Right cardiac atrium (tissue), 5 donors: ENCODE data around the gene VWC2. TPM values are rescaled to one million over a fixed set of nuclear protein-coding genes. Genes with fewer than 3 reads are reported as not detected.

ENCODE experiments used
- ATAC-seq, 2 donors: fragments of 200-7000 bp; cut with Tn5 transposase; one replicate each; pipeline versions ENCODE4 v1.8.0 to v1.9.1; 2020; ENCODE audit warnings: moderate library complexity in 2 of 2, mild to moderate bottlenecking in 1 of 2
- DNase-seq, 3 donors: peaks; one replicate each; pipeline ENCODE4 v3.0.0-alpha.2; 2020
- H3K27ac ChIP-seq: one replicate; pipeline ENCODE4 v1.5.1; 2013; ENCODE audit warnings: mild to moderate bottlenecking, low read length, control low read depth, moderate library complexity
- H3K27me3 ChIP-seq: one replicate; pipeline ENCODE4 v1.6.1; 2013; ENCODE audit not compliant: control insufficient read depth, insufficient read depth
- H3K4me1 ChIP-seq: one replicate; pipeline ENCODE4 v1.6.1; 2013; ENCODE audit warnings: low read length; ENCODE audit not compliant: control insufficient read depth, insufficient read depth
- H3K4me3 ChIP-seq: one replicate; pipeline ENCODE4 v1.5.1; 2013; ENCODE audit warnings: low read length, control low read depth
- H3K9me3 ChIP-seq: one replicate; pipeline ENCODE4 v1.6.1; 2013; ENCODE audit warnings: low read length; ENCODE audit not compliant: control insufficient read depth
- WGBS: extraction: QIAGEN DNeasy Blood & Tissue Kit; methylation state at CpG from one replicate; pipeline ENCODE4 v1.1.7; 2013; 5-methylcytosine and 5-hydroxymethylcytosine counted together
- intact Hi-C, 4 donors: fragments of 100-400 bp; cut with DNase I; formaldehyde crosslinking; loops; one replicate each; pipeline versions ENCODE4 v1.11.0 to v1.14.0; 2022 to 2023
- polyA plus RNA-seq: library from polyadenylated mRNA; stranded (reverse); fragments of 200-250 nt; gene quantifications from one replicate; pipeline ENCODE4 v1.2.3, GENCODE V29; 2013
- total RNA-seq, 4 donors: library from RNA; stranded (reverse); fragmentation: NEBNext Ultra II Directional; extraction: Animal tissue kit (Norgen Biotek cat#: 25700); gene quantifications; one replicate each; pipeline ENCODE4 v1.2.1, GENCODE V29; 2021
- donor health status: healthy with polysubstance abuse.
- donor health status: DM: no; HTN: yes; CAD: no.
- donor health status: DM: no; HTN: no; CAD: no.
- donor health status: DM: no; HTN: yes; CAD: no; lungs with severe emphysema.
- donor health status: DM: yes; HTN: yes; CAD: no.

Gene VWC2
- total and polyA plus RNA-seq, 5 donors: 3.6 to 11.9 (median 9.8) TPM

DNA sequence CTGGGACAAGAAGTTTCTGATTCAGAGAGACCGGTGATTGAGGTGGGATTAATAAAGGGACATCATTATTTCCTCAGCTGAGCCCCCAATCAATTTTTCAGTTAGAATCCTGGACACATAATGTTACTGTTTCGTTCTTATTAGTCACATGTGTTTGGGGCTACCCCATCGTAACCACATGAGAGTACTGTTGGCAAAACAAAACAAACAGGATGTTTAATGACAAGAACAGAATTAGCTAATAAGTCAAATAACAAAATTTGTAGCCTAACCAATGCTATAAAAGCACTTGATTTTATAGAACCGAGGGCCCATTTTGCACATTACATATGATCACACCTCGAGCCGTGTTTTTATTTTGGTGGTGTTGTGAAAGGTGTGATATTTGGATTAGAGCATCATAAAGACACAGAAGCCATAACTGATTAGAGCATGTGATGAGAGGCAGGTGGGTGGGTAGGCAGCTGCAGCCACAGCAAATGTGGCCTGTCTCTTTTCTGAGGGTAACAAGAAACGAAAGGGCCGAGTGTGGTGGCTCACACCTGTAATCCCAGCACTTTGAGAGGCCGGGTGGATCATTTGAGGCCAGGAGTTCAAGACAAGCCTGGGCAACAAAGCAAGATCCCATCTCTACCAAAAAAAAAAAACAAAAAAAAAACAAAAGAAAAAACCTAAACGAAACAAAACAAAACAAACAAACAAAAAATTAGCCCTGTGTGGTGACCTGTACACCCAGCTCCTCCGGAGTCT lies 1.8 kb upstream of the VWC2 start:
- H3K27ac ChIP-seq: no peak overlapping the region
- H3K4me3 ChIP-seq: no peak overlapping the region
- DNase-seq (no peak), ATAC-seq (no peak)
- H3K4me1 ChIP-seq: no peaks in the 10 kb centered on the region
- 85% methylated on average over 11 of the region's 11 CpGs for whole genome bisulfite sequencing
- H3K9me3 ChIP-seq: no peaks in the 10 kb centered on the region
- intact Hi-C loops: loop anchor here in 3 of 4 donors (10.0 kb wide), 2 partner anchors 137 to 287 kb away; no protein-coding TSS in a partner anchor
- no peaks in the 10 kb centered on the region for H3K27me3 ChIP-seq

DNA sequence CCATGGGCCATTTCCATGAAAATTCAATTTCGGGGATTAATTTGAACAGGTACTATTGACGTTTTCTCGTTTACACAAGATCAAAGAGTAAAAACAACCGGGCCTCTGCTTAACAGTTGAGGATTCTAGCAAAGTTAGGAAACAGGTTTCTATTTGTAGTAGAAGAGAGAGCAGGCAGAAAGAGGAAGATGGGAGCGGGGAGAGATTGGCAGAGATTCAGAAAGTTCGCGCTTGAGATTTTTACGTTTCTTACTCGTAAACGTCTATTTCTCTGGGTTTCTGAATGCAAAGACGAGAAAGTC lies 571 bp upstream of the VWC2 start:
- 11% methylated on average over 11 of the region's 11 CpGs for WGBS
- no peaks in the 10 kb centered on the region for H3K27me3 ChIP-seq
- no peaks in the 10 kb centered on the region for H3K4me1 ChIP-seq
- peak overlapping the region; percentile 67 for H3K4me3 ChIP-seq
- no peaks in the 10 kb centered on the region for H3K9me3 ChIP-seq
- intact Hi-C loops: loop anchor here in 3 of 4 donors (10.0 kb wide), 2 partner anchors 138 to 288 kb away; no protein-coding TSS in a partner anchor
- ATAC-seq (no peak), DNase-seq (no peak)
- peak overlapping the region; percentile 50 for H3K27ac ChIP-seq

DNA sequence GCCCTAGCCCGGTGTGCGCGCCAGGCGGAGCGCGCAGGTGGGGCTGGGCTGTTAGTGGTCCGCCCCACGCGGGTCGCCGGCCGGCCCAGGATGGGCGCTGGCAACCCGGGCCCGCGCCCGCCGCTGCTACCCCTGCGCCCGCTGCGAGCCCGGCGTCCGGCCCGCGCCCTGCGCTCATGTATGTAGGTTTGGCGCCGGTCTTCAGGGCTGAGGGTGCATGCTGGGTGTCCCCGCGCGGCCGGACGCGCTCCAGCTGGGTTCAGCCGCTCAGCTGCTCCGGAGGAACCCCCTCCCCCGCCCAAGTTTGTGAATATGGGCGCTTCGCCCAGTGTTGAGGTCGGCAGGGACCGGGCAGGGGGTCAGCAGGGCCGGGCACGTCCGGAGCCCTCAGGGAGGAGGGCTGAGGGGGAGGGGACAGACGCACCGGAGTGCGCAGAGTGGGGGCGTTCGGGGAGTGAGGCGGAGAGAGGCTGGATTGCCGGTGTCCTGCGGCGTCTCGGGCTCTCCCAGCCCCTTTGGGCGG lies 559 bp downstream of the VWC2 start:
- Histone ChIP-seq H3K27ac (peak overlapping the region; percentile 82), H3K27me3 (no peaks in the 10 kb centered on the region), H3K4me3 (peak overlapping the region; percentile 67), H3K4me1 (no peaks in the 10 kb centered on the region), H3K9me3 (no peaks in the 10 kb centered on the region)
- ATAC-seq: peak; percentile 48 to 64
- intact Hi-C loops: loop anchor here in 3 of 4 donors (10.0 kb wide), 2 partner anchors 139 to 289 kb away; no protein-coding TSS in a partner anchor
- WGBS: 1% methylated on average over 56 of the region's 56 CpGs
- peak in 2 of 3 donors; percentile 55 to 69 for DNase-seq

DNA sequence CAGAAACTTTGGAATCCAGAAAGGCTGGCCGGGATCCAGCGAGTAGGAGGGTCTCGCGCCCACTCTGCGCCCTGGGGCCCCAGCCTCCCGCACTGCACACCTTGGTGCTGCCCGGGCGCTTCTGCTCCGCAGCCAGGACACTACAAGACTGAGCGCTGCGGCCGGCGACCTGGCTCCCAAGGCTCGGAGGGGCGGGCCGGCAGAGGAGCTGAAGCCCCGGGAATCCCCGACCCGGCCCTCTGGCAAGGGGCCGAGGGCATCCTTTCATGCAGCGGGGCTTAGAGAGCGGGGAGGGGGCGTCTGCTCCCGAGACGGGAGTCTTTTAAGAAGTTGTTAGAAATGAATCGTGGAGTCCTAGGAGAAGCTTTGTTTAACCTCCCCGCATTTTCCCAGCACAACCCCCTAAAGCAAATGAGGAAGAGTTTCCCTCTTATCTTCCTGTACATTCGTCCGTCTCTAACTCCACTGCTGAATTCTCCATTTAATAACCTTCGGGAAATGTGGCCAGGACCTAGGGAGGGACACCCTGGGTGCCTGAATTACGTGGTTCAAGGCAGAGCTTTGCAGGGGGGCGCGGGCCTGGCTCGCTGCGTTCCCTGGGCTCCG lies 1.1 kb downstream of the VWC2 start:
- no peaks in the 10 kb centered on the region for H3K27me3 ChIP-seq
- DNase-seq (peak in 2 of 3 donors; percentile 66 to 68), ATAC-seq (peak; percentile 44 to 48)
- peak overlapping the region; percentile 67 for H3K4me3 ChIP-seq
- no peaks in the 10 kb centered on the region for H3K9me3 ChIP-seq
- H3K27ac ChIP-seq: peak overlapping the region; percentile 82
- intact Hi-C loops: loop anchor here in 3 of 4 donors (10.0 kb wide), 2 partner anchors 140 to 290 kb away; no protein-coding TSS in a partner anchor
- WGBS: under 1% methylated on average over 36 of the region's 36 CpGs
- H3K4me1 ChIP-seq: no peaks in the 10 kb centered on the region

DNA sequence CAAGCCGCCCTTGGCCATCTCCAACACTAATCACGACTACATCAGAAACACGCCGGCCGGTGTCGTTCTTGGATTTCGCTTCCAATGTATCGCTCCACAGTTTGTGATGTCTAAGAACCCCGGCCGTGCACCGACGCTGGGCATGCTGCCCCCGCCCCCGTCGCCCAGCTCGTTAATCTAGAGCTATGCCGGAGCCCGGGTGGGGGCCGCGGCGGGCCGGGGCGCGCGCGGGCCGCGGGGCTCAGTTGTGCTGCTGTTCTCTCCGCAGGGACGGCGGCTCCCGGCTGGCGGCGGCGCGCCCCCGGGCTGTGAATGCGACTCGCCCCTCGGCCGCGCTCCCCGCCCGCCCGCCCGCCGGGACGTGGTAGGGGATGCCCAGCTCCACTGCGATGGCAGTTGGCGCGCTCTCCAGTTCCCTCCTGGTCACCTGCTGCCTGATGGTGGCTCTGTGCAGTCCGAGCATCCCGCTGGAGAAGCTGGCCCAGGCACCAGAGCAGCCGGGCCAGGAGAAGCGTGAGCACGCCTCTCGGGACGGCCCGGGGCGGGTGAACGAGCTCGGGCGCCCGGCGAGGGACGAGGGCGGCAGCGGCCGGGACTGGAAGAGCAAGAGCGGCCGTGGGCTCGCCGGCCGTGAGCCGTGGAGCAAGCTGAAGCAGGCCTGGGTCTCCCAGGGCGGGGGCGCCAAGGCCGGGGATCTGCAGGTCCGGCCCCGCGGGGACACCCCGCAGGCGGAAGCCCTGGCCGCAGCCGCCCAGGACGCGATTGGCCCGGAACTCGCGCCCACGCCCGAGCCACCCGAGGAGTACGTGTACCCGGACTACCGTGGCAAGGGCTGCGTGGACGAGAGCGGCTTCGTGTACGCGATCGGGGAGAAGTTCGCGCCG lies 1.9 kb downstream of the VWC2 start:
- Histone ChIP-seq H3K27me3 (no peaks in the 10 kb centered on the region), H3K27ac (peak overlapping the region; percentile 58), H3K4me3 (peak overlapping the region; percentile 67), H3K4me1 (no peaks in the 10 kb centered on the region), H3K9me3 (no peaks in the 10 kb centered on the region)
- DNase-seq: peak; percentile 27 to 71 (median 69)
- peak; percentile 34 to 38 for ATAC-seq
- intact Hi-C loops: loop anchor here in 3 of 4 donors (10.0 kb wide), 2 partner anchors 141 to 291 kb away; no protein-coding TSS in a partner anchor
- 2% methylated on average over 106 of the region's 106 CpGs for WGBS

DNA sequence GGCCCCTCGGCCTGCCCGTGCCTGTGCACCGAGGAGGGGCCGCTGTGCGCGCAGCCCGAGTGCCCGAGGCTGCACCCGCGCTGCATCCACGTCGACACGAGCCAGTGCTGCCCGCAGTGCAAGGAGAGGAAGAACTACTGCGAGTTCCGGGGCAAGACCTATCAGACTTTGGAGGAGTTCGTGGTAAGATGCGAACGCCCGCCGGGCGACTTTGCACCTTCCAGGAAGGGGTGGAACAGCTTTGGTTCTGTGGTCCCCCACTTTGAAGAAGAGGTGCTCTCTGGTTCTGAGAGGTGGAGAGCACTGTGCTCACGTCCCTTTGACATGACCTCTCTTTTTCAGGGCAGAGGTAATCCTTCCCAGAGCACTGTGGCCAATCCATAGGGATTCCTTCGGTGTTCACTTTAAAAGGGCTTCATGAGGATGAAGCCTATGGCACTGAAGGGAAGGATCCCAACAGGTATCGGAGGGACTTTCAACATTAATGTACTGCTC lies 2.6 kb downstream of the VWC2 start:
- Histone ChIP-seq H3K4me3 (peak overlapping the region; percentile 67), H3K27me3 (no peaks in the 10 kb centered on the region), H3K9me3 (no peaks in the 10 kb centered on the region), H3K4me1 (no peaks in the 10 kb centered on the region), H3K27ac (no peak overlapping the region)
- DNase-seq (peak in 1 of 3 donors; percentile 36), ATAC-seq (peak in 1 of 2 donors; percentile 25)
- 21% methylated on average over 25 of the region's 25 CpGs for WGBS
- intact Hi-C loops: loop anchor here in 3 of 4 donors (10.0 kb wide), 2 partner anchors 141 to 291 kb away; no protein-coding TSS in a partner anchor

DNA sequence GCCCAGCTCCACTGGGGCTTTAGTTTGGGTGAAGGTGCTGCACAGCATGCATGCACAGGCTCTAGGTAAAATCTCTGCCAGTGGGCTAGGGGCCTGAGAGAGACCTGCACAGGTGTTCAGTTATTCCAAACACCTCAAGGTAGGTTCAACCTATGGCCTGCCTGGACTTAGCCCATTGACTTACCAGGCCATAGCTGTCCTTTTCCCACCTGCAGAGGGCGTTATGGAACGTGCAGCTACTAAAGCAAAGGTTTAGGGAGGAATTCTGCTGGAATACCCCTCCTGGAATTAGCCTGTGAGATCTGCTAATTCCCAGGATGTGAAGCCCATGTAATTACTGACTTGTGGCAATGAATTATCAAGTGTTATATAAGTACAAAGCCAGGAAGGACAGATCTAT lies 3.6 kb downstream of the VWC2 start:
- 29% methylated on average over 2 of the region's 2 CpGs for WGBS
- Histone ChIP-seq H3K9me3 (no peaks in the 10 kb centered on the region), H3K4me3 (no peak overlapping the region), H3K4me1 (no peaks in the 10 kb centered on the region), H3K27me3 (no peaks in the 10 kb centered on the region), H3K27ac (no peak overlapping the region)
- ATAC-seq (no peak), DNase-seq (no peak)
- intact Hi-C loops: loop anchor here in 3 of 4 donors (10.0 kb wide), 2 partner anchors 142 to 292 kb away; no protein-coding TSS in a partner anchor

DNA sequence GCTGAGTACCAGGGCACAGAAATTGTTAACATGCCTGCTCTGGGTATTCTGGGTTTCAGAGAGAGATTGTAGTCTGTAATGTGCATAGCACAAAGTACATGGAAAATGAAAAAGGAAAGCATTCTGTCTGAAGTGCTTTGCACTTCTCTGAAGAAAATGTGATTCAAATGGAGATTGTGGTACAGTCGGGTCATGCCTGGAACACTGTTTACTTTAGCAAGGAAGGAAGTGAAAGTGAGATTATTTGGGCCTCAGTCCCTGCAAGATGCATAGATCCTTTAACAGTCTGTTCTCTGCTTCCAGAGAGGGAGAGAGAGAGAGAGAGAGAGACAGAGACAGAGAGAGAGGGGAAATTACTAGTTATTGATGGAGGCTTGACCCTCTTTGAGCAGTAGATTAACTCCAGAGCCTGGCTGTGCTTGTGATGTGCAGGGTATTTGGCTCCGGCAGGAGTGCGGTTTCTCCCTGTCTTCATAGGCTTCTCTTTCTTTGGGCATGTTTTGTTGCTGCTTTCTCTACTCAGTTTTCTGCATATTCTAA lies 5.4 kb downstream of the VWC2 start:
- Histone ChIP-seq H3K9me3 (no peaks in the 10 kb centered on the region), H3K27ac (no peak overlapping the region), H3K4me3 (no peak overlapping the region), H3K4me1 (no peaks in the 10 kb centered on the region), H3K27me3 (no peaks in the 10 kb centered on the region)
- ATAC-seq (no peak), DNase-seq (no peak)
- intact Hi-C loops: loop anchor here in 3 of 4 donors (10.0 kb wide), 2 partner anchors 144 to 294 kb away; no protein-coding TSS in a partner anchor
- WGBS: 50% methylated on average over 3 of the region's 3 CpGs

DNA sequence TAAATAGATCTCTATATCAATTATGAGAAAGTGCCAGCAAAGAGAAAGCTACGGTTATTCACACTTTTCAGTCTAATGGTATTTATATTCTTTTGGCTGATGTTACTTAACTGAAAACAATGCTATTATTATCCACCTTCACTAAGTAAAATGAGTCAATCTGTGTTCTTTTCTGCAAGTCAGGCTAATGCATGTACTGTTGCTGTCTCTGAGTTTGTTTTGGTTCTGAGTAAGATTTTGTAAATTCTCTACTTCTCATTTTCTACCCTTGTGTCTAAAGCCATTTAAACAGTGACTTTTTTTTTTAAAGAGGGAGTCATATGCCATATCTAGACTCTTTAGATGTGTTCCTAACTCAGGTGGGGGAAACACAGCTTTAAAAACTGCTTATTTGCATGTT lies 7.5 kb downstream of the VWC2 start:
- H3K27ac ChIP-seq: no peak overlapping the region
- 77% methylated on average over 1 of the region's 1 CpG for WGBS
- ATAC-seq (no peak), DNase-seq (no peak)
- intact Hi-C loops: no loop called here
- no peaks in the 10 kb centered on the region for H3K9me3 ChIP-seq
- H3K4me1 ChIP-seq: no peaks in the 10 kb centered on the region
- H3K27me3 ChIP-seq: no peaks in the 10 kb centered on the region
- H3K4me3 ChIP-seq: no peak overlapping the region

DNA sequence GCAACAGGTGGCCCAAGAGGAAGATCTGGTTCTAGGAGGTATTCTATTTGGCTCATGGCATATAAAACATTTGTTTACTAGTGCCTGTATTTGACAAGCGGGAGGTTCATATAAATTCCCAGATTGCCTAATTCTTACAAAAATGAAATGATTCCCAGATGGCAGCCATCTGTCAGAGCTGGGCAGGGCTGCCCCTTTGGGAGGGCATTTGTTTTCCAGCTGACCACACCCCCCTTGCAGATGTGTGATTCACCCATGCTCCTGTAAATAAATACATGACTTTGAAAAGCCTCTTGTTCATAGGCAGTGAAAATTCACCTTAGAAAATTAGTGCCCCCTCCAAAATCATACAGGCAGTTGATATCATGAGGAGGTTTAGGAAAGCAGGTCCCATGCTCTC lies 8.6 kb downstream of the VWC2 start:
- H3K9me3 ChIP-seq: no peaks in the 10 kb centered on the region
- H3K4me3 ChIP-seq: no peak overlapping the region
- intact Hi-C loops: no loop called here
- H3K27ac ChIP-seq: no peak overlapping the region
- H3K27me3 ChIP-seq: no peaks in the 10 kb centered on the region
- no peaks in the 10 kb centered on the region for H3K4me1 ChIP-seq
- ATAC-seq: no peak
- 95% methylated on average over 1 of the region's 1 CpG for WGBS
- DNase-seq: no peak
